AG09319 (cell line): ENCODE measurements around the gene CCDC91.
A peak's percentile ranks its signal among the peaks of the same experiment; 100 is the strongest.
"Not testable (repeated sequence)": the region's sequence is repeated elsewhere in the genome, so short reads cannot be mapped to it uniquely, and the experiment has no call there.

ENCODE experiments used
- DNase-seq: peaks from one replicate; pipeline ENCODE4 v3.0.0-alpha.2; 2010; ENCODE audit warnings: low read depth; ENCODE audit errors: extremely low read depth
- TF ChIP-seq, protein P1 (sequence below): IDR thresholded peaks from 2 replicates; pipeline ENCODE4 v1.5.1; 2011; ENCODE audit warnings: low read depth, mild to moderate bottlenecking, inconsistent platforms, low read length, moderate library complexity

The CCDC91 gene

DNA sequence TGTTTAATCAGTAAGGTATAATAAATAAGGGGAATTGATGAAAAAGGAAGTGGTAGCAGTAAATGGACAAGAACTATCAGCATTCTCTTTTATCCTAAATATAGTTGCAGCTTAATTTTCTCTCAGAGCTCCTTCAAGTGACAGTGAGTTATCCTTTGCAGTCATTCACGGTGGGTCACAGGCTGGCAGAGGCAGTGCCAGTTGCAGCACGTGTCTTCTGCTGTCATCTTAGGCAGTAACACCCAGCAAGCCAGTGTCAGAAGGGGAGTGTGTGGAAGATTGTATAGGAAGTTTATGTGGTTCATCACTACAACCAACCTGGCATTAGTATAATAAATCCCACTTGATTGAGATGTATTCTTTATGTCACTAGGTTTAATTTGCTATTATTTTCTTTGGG lies 170.0 kb downstream of the CCDC91 start:
- TF ChIP-seq, protein P1, sequence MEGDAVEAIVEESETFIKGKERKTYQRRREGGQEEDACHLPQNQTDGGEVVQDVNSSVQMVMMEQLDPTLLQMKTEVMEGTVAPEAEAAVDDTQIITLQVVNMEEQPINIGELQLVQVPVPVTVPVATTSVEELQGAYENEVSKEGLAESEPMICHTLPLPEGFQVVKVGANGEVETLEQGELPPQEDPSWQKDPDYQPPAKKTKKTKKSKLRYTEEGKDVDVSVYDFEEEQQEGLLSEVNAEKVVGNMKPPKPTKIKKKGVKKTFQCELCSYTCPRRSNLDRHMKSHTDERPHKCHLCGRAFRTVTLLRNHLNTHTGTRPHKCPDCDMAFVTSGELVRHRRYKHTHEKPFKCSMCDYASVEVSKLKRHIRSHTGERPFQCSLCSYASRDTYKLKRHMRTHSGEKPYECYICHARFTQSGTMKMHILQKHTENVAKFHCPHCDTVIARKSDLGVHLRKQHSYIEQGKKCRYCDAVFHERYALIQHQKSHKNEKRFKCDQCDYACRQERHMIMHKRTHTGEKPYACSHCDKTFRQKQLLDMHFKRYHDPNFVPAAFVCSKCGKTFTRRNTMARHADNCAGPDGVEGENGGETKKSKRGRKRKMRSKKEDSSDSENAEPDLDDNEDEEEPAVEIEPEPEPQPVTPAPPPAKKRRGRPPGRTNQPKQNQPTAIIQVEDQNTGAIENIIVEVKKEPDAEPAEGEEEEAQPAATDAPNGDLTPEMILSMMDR = no peak
- DNase-seq = no peak

GRCh38 chr12:28367326-28367725 lies 177.1 kb downstream of the CCDC91 start:
- TF ChIP-seq, protein P1 = no peak
- DNase-seq = no peak

DNA sequence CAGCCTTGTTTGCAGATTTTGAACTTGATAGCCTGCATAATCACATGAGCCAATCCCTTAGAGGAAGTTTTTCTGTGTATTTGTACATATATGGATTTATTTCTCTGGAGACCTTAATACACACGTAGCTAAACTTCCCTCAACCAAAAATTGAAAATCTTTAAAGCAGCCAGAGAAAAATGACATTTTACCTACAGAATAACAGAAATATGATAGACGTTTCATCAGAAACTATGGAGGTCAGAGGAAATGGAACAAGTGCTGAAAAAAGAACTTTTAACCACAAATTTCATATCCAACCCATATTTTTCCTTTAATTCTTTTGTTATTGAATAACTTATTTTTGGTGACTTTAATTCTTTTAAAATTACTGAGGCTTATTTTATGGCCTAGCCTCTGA lies 177.7 kb downstream of the CCDC91 start:
- TF ChIP-seq, protein P1 = no peak
- DNase-seq = no peak

DNA sequence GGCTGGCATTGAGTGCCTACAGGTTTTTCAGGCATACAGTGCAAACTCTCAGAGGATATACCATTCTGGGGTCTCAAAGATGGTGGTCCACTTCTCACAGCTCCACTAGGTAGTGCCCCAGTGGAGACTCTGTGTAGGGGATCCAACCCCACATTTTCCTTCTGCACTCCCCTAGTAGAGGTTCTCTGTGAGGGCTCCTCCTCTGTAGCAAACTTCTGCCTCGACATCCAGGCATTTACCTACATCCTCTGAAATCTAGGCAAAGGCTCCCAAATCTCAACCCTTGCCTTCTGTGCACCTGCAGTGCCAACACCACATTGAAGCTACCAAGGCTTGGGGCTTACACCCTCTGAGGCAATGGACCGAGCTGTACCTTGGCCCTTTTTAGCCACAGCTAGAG lies 179.2 kb downstream of the CCDC91 start:
- TF ChIP-seq, protein P1 = no peak
- DNase-seq = no peak

DNA sequence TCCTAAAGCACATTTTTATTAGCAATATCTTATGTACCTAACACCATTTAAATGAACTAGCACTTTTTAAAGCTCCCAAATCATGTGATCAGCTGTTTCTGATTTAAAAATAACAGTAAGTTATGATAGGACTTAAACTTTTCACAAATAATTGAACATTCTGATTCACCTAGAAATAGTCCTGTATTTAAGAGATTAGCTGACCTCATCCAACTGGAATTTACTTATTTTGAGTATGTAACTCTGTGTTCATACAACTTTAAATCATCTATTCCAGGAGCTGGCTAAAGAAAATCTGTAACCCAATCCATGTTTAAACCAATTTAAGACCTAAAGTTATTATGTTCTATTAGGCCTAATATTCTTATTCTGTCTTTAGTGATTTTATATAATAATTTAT lies 184.3 kb downstream of the CCDC91 start:
- no peak for DNase-seq
- TF ChIP-seq, protein P1 = no peak

- peak; percentile 77 for DNase-seq
- TF ChIP-seq, protein P1 = no peak
These were observed 188.5 kb downstream of the CCDC91 start for GRCh38 chr12:28378736-28379135.

GRCh38 chr12:28379779-28380178 lies 189.5 kb downstream of the CCDC91 start:
- not testable (repeated sequence) for DNase-seq

- DNase-seq = no peak
- TF ChIP-seq, protein P1 = no peak
These were observed 193.1 kb downstream of the CCDC91 start for GRCh38 chr12:28383368-28383767.
